BJ (cell line): ENCODE results near the gene MYL9. TPM values are rescaled to one million over a fixed set of nuclear protein-coding genes. Genes with fewer than 3 reads are reported as not detected.

Source experiments
- CTCF ChIA-PET: fragments of 350-600 bp; formaldehyde crosslinking; extraction: SDS; loops from one replicate; lab custom pipeline; 2021; ENCODE audit warnings: antibody characterized with exemption, inconsistent platforms; lab: Yijun Ruan, JAX
- POLR2A ChIA-PET: fragments of 300-600 bp; sonication (Branson Sonifier 250); formaldehyde crosslinking; extraction: SDS; loops from one replicate; lab custom pipeline; 2021; ENCODE audit warnings: antibody characterized with exemption; lab: Charles Lee
- DNase-seq: peaks from one replicate; pipeline ENCODE4 v3.0.0-alpha.2; 2011; ENCODE audit warnings: low read depth
- H3K27me3 ChIP-seq: 2 replicates; pipeline ENCODE4 v1.6.0; 2011; ENCODE audit warnings: low read length; ENCODE audit not compliant: control insufficient read depth, insufficient read depth
- H3K36me3 ChIP-seq: 2 replicates; pipeline ENCODE4 v1.5.1; 2011; ENCODE audit warnings: low read length; ENCODE audit not compliant: control insufficient read depth, insufficient read depth
- H3K4me3 ChIP-seq: 2 replicates; pipeline ENCODE4 v1.5.1; 2011; ENCODE audit warnings: low read depth, mild to moderate bottlenecking, control low read depth, low read length
- CTCF ChIP-seq: IDR thresholded peaks from 2 replicates; pipeline ENCODE4 v1.5.1; 2011; ENCODE audit warnings: low read depth, mild to moderate bottlenecking, control low read depth, inconsistent platforms, low read length, moderate library complexity; ENCODE audit not compliant: insufficient read depth
- polyA plus RNA-seq: library from polyadenylated mRNA; depleted of rRNA; stranded (reverse); fragments of >200 nt; gene quantifications from 2 replicates; pipeline ENCODE4 v1.2.3, GENCODE V29; 2011

The MYL9 gene
- polyA plus RNA-seq, 1 experiment = 673 TPM

GRCh38 chr20:36528875-36529417 lies 12.4 kb upstream of the MYL9 start:
- no peak for DNase-seq
- no peaks in the 10 kb centered on the region for H3K27me3 ChIP-seq
- no peak for TF ChIP-seq CTCF
- peaks cover 37% of the 10 kb centered on the region for H3K36me3 ChIP-seq
- ChIA-PET CTCF (interaction anchor here (0.6 to 1.9 kb wide), 3 partner anchors 10 to 36 kb away, joined by 3 to 6 read pairs (median 3); no protein-coding TSS in a partner anchor), POLR2A (no interaction called here)
- no peak overlapping the region for H3K4me3 ChIP-seq

- Histone ChIP-seq H3K4me3 (no peak overlapping the region), H3K27me3 (no peaks in the 10 kb centered on the region), H3K36me3 (peaks cover 12% of the 10 kb centered on the region)
- no peak for DNase-seq
- ChIA-PET POLR2A (no interaction called here), CTCF (no interaction called here)
- no peak for TF ChIP-seq CTCF
Observed at GRCh38 chr20:36532388-36532787, 8.9 kb upstream of the MYL9 start.

GRCh38 chr20:36532822-36533221 lies 8.5 kb upstream of the MYL9 start:
- ChIA-PET CTCF (no interaction called here), POLR2A (no interaction called here)
- no peak for TF ChIP-seq CTCF
- no peak for DNase-seq
- Histone ChIP-seq H3K36me3 (peaks cover 9% of the 10 kb centered on the region), H3K27me3 (no peaks in the 10 kb centered on the region), H3K4me3 (no peak overlapping the region)

- POLR2A ChIA-PET = no interaction called here
- CTCF ChIA-PET = interaction anchor here (0.8 kb wide), 1 partner anchor 336 kb away, joined by 3 read pairs; no protein-coding TSS in a partner anchor
- no peak for TF ChIP-seq CTCF
- Histone ChIP-seq H3K4me3 (no peak overlapping the region), H3K27me3 (no peaks in the 10 kb centered on the region), H3K36me3 (no peaks in the 10 kb centered on the region)
- no peak for DNase-seq
Observed at GRCh38 chr20:36538026-36538722, 3.1 kb upstream of the MYL9 start.

- DNase-seq = no peak
- peak overlapping the region; percentile 99 for H3K4me3 ChIP-seq
- H3K36me3 ChIP-seq = peaks cover 7% of the 10 kb centered on the region
- CTCF ChIA-PET = interaction anchor here (0.9 to 1.6 kb wide), 4 partner anchors 52 to 342 kb away, joined by 3 to 5 read pairs (median 4); no protein-coding TSS in a partner anchor
- H3K27me3 ChIP-seq = no peaks in the 10 kb centered on the region
- POLR2A ChIA-PET = no interaction called here
- no peak for TF ChIP-seq CTCF
Observed at GRCh38 chr20:36540551-36541211, 638 bp upstream of the MYL9 start.
